Kidney (tissue), 14 donors: ENCODE data around the gene PRSS50. TPM values are rescaled to one million over a fixed set of nuclear protein-coding genes. Genes with fewer than 3 reads are reported as not detected.

ENCODE experiments used
- DNase-seq, 5 donors: peaks; one replicate each; pipeline ENCODE4 v3.0.0-alpha.2; 2013 to 2020
- FAIRE-seq: peaks from 2 replicates; lab custom pipeline; 2012; peaks lifted over from hg19 to GRCh38; lab: Jason Lieb, UNC
- H3K27ac ChIP-seq, 2 donors: one replicate each; pipeline ENCODE4 v1.7.0; 2013; ENCODE audit warnings: low read depth in 2 of 2, low read length in 2 of 2, inconsistent platforms in 1 of 2
- H3K27me3 ChIP-seq: one replicate; pipeline ENCODE4 v1.7.1; 2013; ENCODE audit warnings: low read length, inconsistent platforms; ENCODE audit not compliant: control insufficient read depth, insufficient read depth
- H3K36me3 ChIP-seq, 3 donors: one replicate each; pipeline versions ENCODE4 v1.7.0 to v1.7.1; 2013; ENCODE audit warnings: low read length in 3 of 3, control low read depth in 1 of 3, inconsistent platforms in 1 of 3; ENCODE audit not compliant: insufficient read depth in 3 of 3, control insufficient read depth in 2 of 3
- H3K4me1 ChIP-seq, 3 donors: one replicate each; pipeline versions ENCODE4 v1.7.0 to v1.7.1; 2013; ENCODE audit warnings: low read length in 3 of 3, inconsistent platforms in 1 of 3, low read depth in 1 of 3; ENCODE audit not compliant: control insufficient read depth in 2 of 3, insufficient read depth in 2 of 3
- H3K4me3 ChIP-seq, 3 donors: one replicate each; pipeline versions ENCODE4 v1.7.0 to v1.8.1; 2013; ENCODE audit warnings: low read length in 3 of 3, control low read depth in 1 of 3, inconsistent platforms in 1 of 3
- H3K9ac ChIP-seq, 3 donors: one replicate each; pipeline versions ENCODE4 v1.7.0 to v1.7.1; 2013; ENCODE audit warnings: low read length in 3 of 3, control low read depth in 1 of 3, inconsistent platforms in 1 of 3
- H3K9me3 ChIP-seq, 3 donors: one replicate each; pipeline versions ENCODE4 v1.7.0 to v1.7.1; 2013; ENCODE audit warnings: low read length in 3 of 3, control low read depth in 1 of 3, inconsistent platforms in 1 of 3; ENCODE audit not compliant: control insufficient read depth in 2 of 3, insufficient read depth in 1 of 3
- CTCF ChIP-seq: IDR thresholded peaks from 3 replicates; pipeline ENCODE4 v1.5.1; 2012; ENCODE audit warnings: mild to moderate bottlenecking, moderate library complexity, borderline replicate concordance; ENCODE audit not compliant: insufficient read depth; ENCODE audit errors: extremely low read depth
- intact Hi-C: fragments of 100-400 bp; cut with DNase I; formaldehyde crosslinking; loops from one replicate; pipeline ENCODE4 v1.11.1; 2022
- polyA plus RNA-seq: library from polyadenylated mRNA; stranded (reverse); fragments of 350-450 nt; fragmentation: Illumina TruSeq; extraction: RNeasy Lipid Tissue Mini Kit (QIAGEN cat#74804); gene quantifications from one replicate; pipeline ENCODE4 v1.2.3, GENCODE V29; 2014; ENCODE audit warnings: low read depth, low replicate concordance; ENCODE audit not compliant: insufficient read depth
- total RNA-seq: library from RNA; stranded (reverse); fragmentation: NEBNext Ultra II Directional; extraction: Animal tissue kit (Norgen Biotek cat#: 25700); gene quantifications from one replicate; pipeline ENCODE4 v1.2.1, GENCODE V29; 2021
- donor health status: control.
- donor health status: control.
- donor health status: control.
- donor health status: control.
- donor health status: control.
- donor health status: DM: yes; HTN: yes; CAD: no.
- donor health status: Normal renal cell carcinoma (clear cell type).

Gene PRSS50
- total and polyA plus RNA-seq, 2 donors from 2014 or later, result 0.19 to 0.35 TPM

- Histone ChIP-seq H3K36me3 (no peaks in the 10 kb centered on the region), H3K27me3 (no peaks in the 10 kb centered on the region), H3K9me3 (no peaks in the 10 kb centered on the region), H3K4me3 (no peak overlapping the region), H3K9ac (no peak overlapping the region), H3K4me1 (no peaks in the 10 kb centered on the region), H3K27ac (no peak overlapping the region)
- DNase-seq, result no peak
- intact Hi-C loops, result no loop called here
- no peak for TF ChIP-seq CTCF
- FAIRE-seq, result no peak
Measured at GRCh38 chr3:46722443-46722842, 4.8 kb upstream of the PRSS50 start.

GRCh38 chr3:46721009-46721408 lies 3.3 kb upstream of the PRSS50 start:
- Histone ChIP-seq H3K9me3 (no peaks in the 10 kb centered on the region), H3K9ac (no peak overlapping the region), H3K4me1 (no peaks in the 10 kb centered on the region), H3K4me3 (no peak overlapping the region), H3K27ac (no peak overlapping the region), H3K36me3 (no peaks in the 10 kb centered on the region), H3K27me3 (no peaks in the 10 kb centered on the region)
- DNase-seq (no peak), FAIRE-seq (no peak)
- intact Hi-C loops, result no loop called here
- no peak for TF ChIP-seq CTCF

GRCh38 chr3:46719735-46720271 lies 2.1 kb upstream of the PRSS50 start:
- TF ChIP-seq CTCF, result no peak
- no peak overlapping the region for H3K9ac ChIP-seq

GRCh38 chr3:46719044-46719565 lies 1.4 kb upstream of the PRSS50 start:
- no peak for TF ChIP-seq CTCF
- no peaks in the 10 kb centered on the region for H3K27me3 ChIP-seq
- no peak overlapping the region for H3K27ac ChIP-seq
- no peaks in the 10 kb centered on the region for H3K36me3 ChIP-seq
- intact Hi-C loops, result no loop called here
- no peaks in the 10 kb centered on the region for H3K4me1 ChIP-seq
- no peaks in the 10 kb centered on the region for H3K9me3 ChIP-seq
- DNase-seq, result no peak
- no peak for FAIRE-seq
- no peak overlapping the region for H3K4me3 ChIP-seq
- no peak overlapping the region for H3K9ac ChIP-seq

More at GRCh38 chr3:46719735-46720271, 2.1 kb upstream of the PRSS50 start:
- Histone ChIP-seq H3K4me3 (no peak overlapping the region), H3K36me3 (no peaks in the 10 kb centered on the region), H3K9me3 (no peaks in the 10 kb centered on the region), H3K27ac (no peak overlapping the region), H3K27me3 (no peaks in the 10 kb centered on the region), H3K4me1 (no peaks in the 10 kb centered on the region)
- intact Hi-C loops, result no loop called here
- FAIRE-seq, result no peak
- DNase-seq, result no peak
